Left ventricle myocardium superior (tissue), 1 donor: ENCODE results near the gene GOLPH3. TPM values are rescaled to one million over a fixed set of nuclear protein-coding genes. Genes with fewer than 3 reads are reported as not detected.
A peak's percentile ranks its signal among the peaks of the same experiment; 100 is the strongest.
"Not testable (repeated sequence)": the region's sequence is repeated elsewhere in the genome, so short reads cannot be mapped to it uniquely, and the experiment has no call there.

Experiments
- ATAC-seq: fragments of 200-7000 bp; cut with Tn5 transposase; one replicate; pipeline ENCODE4 v1.9.1; 2020; ENCODE audit warnings: mild to moderate bottlenecking, moderate library complexity
- DNase-seq: peaks from one replicate; pipeline ENCODE4 v3.0.0-alpha.2; 2020
- intact Hi-C: fragments of 100-400 bp; cut with micrococcal nuclease; formaldehyde crosslinking; loops from one replicate; pipeline ENCODE4 v1.11.0; 2022
- total RNA-seq: library from RNA; stranded (reverse); fragmentation: NEBNext Ultra II Directional; extraction: Animal tissue kit (Norgen Biotek cat#: 25700); gene quantifications from one replicate; pipeline ENCODE4 v1.2.1, GENCODE V29; 2021
- donor health status: DM: no; HTN: yes; CAD: no; lungs with severe emphysema.

GOLPH3 gene
- total RNA-seq, 1 donor from 2014 or later = 41.2 TPM

DNA sequence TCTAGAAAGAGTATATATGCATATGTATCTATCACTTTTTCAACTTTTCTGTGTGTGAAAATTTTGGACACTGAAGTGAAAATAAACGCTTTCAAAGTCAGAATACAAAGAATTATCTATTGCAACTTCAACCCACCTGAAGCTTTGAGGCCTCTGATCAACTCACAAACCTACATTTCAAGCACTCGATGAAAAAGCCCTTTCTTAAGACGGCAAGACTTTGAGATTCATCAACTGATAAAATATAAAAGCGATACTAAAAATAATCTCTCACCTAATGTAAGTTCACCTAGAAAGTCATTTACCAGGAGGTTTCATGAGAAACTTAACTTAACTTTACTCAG, 1.2 kb downstream of the GOLPH3 start:
- intact Hi-C loops = no loop called here
- no peak for ATAC-seq
- no peak for DNase-seq

- DNase-seq = peak; percentile 42
- ATAC-seq, intact Hi-C loops: not testable (repeated sequence)
Observed at GRCh38 chr5:32172186-32172911, 1.8 kb downstream of the GOLPH3 start.

DNA sequence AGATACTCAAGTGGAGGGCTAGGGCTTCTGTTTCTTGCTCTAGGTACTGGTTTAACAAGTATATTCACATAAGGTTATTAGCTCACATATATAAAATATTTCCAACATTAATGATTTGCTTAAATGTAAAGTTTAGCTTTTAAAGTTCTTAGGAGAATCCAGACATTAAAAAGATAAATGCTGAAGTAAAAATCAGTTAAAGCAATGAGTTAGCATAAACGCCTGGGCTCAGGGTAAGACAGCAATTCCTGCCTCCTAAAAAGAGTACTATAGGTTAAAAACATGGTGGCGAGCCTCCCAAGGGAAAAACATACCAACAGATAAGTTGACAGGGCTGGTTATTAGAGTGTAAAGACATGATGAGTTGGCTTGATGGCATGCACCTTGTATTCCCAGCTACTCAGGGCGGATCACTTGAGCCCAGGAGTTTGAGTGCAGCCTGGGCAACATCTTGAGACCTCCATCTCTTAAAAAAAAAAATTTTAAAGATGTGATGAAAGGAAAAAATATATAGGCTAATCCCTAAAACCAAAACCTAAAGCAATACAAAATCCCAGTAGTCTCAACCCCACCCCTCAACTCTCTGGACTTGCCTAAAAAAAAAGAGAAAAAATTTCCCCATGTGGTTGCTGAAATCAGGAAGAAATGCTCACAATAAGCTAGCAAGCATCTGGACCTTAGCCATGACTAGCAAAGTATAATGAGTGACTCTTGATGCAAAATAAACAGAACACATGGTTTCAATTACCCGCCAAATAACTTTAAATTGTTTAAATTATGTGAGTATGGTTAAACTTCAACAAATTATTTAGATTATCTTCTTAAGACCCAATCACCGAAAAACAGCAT, 3.6 kb downstream of the GOLPH3 start:
- ATAC-seq (no peak), DNase-seq (no peak)
- intact Hi-C loops = no loop called here

DNA sequence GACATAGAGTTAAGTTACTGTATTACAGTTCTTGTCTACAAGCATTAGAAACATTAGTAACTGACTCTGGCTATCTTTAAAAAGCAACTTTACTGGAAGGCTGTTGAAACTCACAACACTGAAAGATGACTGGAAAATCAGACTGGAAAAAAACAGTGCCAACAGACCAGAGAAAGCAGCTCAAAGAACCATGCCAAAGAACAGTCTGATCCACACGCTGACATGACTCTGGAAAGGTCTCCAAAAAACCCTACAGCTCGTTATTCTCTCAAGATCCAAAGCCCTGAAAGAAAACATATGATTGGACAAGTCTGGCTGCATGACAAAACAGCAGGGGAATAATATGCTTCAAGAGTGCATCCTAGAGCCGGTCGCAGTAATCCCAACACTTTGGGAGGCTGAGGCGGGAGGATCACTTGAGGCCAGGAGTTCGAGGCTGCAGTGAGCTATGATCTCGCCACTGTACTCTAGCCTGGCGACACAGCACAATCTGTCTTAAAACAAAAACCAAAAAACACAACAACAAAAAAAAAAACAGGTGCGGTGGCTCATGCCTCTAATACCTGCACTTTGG, 5.6 kb downstream of the GOLPH3 start:
- ATAC-seq = peak; percentile 70
- intact Hi-C loops = no loop called here
- DNase-seq = no peak

DNA sequence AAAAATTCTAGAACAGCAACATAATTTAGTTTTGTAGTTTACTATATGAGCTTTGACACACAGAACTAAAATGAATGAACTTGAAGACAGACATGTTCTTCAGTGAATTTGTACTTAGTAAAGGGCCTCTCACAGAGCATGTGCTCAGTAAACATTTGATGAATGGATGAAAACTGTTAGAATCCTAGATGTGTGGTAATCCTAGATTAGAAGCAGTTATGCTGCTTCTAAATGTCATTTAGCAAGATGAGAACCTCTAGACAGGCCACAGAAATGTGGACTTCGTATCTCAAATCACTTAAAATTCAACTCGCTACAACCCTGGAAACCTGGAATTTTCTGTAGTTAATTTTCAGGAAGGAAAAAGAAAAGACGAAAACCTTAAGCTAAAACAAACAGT, 8.5 kb downstream of the GOLPH3 start:
- intact Hi-C loops = no loop called here
- ATAC-seq = no peak

DNA sequence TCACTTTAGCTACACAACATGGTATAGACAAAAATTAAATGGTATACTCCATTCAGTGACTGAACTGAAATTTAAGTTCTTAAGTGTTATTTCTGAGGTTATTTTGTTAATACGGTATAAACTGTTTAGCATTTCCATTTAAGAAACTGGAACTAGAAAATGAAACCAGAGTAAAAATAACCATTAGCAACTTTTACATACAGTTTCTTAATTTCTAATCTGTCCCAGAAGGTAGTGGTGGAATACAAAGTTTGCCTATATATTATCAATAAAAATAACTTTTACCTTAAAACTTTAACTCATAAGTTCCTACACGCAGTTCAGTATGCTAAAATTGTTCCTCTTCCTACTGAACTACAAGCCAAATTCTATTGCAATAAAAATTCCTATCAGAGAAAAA, 10.3 kb downstream of the GOLPH3 start:
- DNase-seq = no peak
- intact Hi-C loops = no loop called here
- ATAC-seq = no peak

More for the DNA sequence above, 8.5 kb downstream of the GOLPH3 start:
- DNase-seq = no peak

GRCh38 chr5:32163053-32163452, 11.1 kb downstream of the GOLPH3 start:
- intact Hi-C loops = no loop called here
- no peak for DNase-seq
- no peak for ATAC-seq

DNA sequence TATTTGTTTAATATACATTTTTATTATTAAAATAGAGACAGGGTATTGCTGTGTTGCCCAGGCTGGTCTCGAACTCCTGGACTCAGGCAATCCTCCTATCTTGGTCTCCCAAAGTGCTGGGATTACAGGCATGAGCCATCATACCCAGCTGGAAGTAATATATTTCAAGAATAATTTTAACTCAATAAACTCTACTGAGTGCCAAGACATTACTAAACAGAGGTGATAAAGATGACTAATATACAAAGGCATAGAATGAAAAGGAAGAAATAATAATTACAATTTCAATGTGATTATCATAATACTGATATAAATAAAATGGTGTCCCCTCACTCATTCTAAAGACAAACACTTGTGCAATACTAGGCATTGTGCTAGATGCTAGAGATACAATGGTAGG, 13.9 kb downstream of the GOLPH3 start:
- DNase-seq (no peak), ATAC-seq (no peak)
- intact Hi-C loops = no loop called here

DNA sequence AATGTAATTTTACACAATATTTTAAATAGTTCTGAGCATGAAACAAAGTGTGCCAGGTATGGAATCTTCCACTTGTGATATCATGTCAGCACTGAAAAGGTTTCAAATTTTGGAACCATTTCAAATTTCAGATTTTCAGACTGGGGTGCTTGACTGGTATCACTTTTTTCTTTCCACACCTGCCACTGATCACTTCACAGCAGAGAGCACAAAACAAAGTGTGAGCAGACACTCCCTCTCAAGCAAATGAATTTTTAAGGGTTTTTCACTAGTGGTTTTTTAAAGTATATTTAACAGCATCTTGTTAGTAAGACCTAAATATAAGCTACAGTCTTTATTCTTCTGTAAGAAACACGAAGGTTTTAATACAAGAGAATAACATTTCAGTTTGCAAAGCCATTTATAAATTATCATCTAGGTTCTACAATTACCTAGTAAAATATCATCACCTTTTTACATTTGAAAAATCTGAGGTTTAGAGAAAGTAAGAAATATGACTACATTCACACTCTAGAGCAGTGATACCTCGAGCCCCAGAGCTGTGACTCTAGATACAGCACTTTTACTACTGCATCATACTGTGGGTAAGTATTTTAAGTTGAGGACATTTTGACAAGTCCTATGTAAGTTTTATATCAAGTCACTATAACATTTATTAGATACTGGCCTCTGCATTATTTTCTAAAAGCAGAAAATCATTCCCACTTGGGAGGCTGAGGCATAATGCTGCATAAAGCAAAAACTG, 14.6 kb downstream of the GOLPH3 start:
- intact Hi-C loops = no loop called here
- no peak for DNase-seq
- peak; percentile 22 for ATAC-seq

DNA sequence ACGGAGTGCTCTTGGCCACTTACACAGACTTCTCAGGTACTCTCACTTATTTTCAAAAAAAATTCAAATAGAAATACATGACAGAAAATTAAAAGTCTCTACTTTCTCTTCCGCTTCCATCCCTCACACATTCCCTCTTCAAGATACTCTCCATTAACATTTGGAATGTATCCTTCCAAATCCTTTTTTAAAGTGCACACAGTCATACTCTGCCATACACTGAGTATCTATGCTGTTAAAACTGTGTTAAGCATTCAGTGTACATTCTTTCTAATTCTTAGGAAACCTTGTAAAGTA, 15.5 kb downstream of the GOLPH3 start:
- intact Hi-C loops = no loop called here
- ATAC-seq = no peak

DNA sequence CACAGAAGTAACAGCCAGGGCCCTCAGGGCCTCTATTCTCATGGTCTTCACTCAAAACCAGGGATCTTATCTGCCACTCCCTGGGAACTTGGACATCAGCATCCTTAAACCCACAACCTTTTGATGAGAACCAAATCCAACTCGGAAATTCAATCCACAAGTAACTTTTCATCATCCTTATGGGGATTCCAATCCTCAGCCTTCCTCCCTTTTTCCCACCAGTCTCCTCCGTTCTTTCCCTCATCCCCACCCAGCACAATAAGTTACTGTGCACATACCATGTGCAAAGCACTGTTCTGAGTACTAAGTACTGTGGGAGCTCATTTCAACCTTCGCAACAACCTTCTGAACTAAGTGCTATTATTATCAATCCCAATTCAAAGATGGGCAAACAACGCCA, 17.0 kb downstream of the GOLPH3 start:
- ATAC-seq = no peak
- DNase-seq = no peak
- intact Hi-C loops = no loop called here

More for the DNA sequence above, 15.5 kb downstream of the GOLPH3 start:
- no peak for DNase-seq

- intact Hi-C loops = no loop called here
- no peak for ATAC-seq
- DNase-seq = no peak
Observed at GRCh38 chr5:32156635-32157034, 17.5 kb downstream of the GOLPH3 start.

GRCh38 chr5:32155211-32155610, 18.9 kb downstream of the GOLPH3 start:
- ATAC-seq (no peak), DNase-seq (no peak)
- intact Hi-C loops = no loop called here

DNA sequence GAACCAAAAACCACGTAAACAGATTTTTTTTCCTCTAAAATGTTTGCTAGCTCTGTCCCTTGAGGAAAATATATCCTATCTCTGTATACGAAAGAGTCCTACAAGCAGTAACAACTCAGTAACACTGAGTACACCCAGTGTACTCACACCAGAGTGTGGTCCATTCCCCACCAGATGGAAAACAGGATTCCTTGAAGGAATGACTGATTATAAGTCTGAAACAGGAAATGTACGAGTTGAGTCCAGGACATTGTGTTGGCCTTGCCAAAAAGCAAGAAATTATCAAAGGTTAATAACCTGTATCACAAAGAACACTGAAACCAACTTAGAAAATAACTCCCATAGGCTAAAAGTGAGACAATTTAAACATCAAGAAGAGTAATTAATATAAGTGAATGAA, 20.4 kb downstream of the GOLPH3 start:
- peak; percentile 38 for ATAC-seq

DNA sequence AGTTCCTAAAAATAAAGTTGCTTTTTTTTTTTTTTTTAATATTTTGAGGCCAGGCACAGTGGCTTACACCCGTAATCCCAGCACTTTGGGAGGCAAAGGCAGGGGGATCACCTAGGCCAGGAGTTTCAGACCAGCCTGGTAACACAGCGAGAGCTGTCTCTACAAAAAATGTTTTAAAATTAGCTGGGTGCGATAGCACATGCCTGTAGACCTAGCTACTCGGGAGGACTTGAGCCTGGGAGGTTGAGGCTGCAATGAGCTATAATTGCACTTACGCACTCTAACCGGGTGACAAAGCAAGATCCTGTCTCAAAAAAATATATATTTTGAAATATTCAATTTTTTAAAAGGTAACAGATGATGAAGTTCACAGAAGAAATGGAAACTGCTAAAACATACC, 22.9 kb downstream of the GOLPH3 start:
- DNase-seq (no peak), ATAC-seq (peak; percentile 66)
- intact Hi-C loops = no loop called here

More for the DNA sequence above, 20.4 kb downstream of the GOLPH3 start:
- intact Hi-C loops = no loop called here
- no peak for DNase-seq

DNA sequence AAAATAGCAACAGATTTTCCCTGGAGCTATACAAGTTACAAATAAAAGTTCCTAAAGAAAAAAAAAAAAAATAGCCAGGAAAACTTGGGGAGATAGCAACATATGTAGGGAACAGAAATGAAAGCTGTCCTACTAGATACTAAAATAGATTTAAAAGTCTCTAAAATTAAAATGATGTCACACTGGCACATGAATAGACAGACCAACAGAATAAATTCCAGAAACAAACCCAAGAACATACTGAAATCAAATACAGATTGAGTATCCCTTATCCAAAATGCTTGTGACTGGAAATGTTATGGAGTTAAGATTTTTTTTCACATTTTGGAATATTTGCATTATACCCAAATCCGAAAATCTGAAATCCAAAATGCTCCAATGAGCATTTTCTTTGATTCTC, 23.8 kb downstream of the GOLPH3 start:
- no peak for DNase-seq
- intact Hi-C loops = no loop called here
- ATAC-seq = no peak

DNA sequence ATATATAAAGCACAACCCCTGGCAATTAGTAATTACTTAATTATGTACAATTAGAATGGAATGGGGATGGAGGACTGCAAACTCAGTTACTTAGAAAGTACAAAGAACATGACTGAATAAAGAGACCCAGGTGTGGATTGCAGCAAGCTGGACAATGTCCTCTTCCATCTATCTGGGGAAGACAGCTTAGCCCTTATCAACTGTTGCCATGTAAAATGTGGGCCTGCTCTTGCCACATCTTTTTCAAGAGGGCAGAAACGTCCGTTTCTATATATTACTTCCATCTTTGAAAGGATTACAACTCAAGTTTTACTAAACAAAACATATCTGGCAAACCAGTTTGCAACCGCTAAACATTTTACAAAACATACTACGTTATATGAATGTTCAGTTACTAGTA, 26.2 kb downstream of the GOLPH3 start:
- ATAC-seq (no peak), DNase-seq (no peak)
- intact Hi-C loops = no loop called here

DNA sequence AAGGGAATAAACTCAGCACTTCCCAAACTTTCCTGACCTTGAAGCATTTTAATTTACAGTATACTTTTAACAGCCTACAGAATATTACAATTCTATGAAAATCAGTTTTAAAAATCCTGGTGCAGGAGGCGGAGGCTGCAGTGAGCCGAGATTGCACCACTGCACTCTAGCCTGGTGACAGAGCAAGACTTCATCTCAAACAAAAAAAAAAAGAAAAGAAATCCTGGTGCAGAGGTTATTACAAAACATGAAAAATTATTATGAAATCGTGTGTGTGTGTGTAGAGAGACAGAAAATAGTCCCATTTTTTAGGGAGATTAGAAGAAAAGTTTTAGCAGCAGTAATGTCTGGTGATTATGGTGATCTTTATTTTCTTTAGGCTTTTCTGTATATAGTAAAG, 26.9 kb downstream of the GOLPH3 start:
- ATAC-seq = peak; percentile 32
- DNase-seq = no peak

GRCh38 chr5:32145378-32145777, 28.7 kb downstream of the GOLPH3 start:
- ATAC-seq (peak; percentile 34), DNase-seq (no peak)
- intact Hi-C loops = no loop called here

More for the DNA sequence above, 26.9 kb downstream of the GOLPH3 start:
- intact Hi-C loops = no loop called here
